Psoas muscle (tissue), 8 donors: ENCODE measurements around the gene KRT14. TPM values are rescaled to one million over a fixed set of nuclear protein-coding genes. Genes with fewer than 3 reads are reported as not detected.

Experiments used
- ATAC-seq, 4 donors: fragments of 200-7000 bp; cut with Tn5 transposase; one replicate each; pipeline ENCODE4 v1.9.1; 2020; ENCODE audit warnings: moderate library complexity in 3 of 4, mild to moderate bottlenecking in 2 of 4
- DNase-seq, 2 donors: peaks; one replicate each; pipeline ENCODE4 v3.0.0-alpha.2; 2020
- H3K27ac ChIP-seq: fragments of 200-600 bp; one replicate; pipeline ENCODE4 v1.8.0; 2022
- H3K27me3 ChIP-seq, 3 donors: fragments of 200-600 bp in 1 of 3; one replicate each; pipeline versions ENCODE4 v1.6.1 to v1.8.0; 2013 to 2022; ENCODE audit warnings: low read length in 2 of 3, mild to moderate bottlenecking in 2 of 3, moderate library complexity in 1 of 3; ENCODE audit not compliant: insufficient read depth in 3 of 3
- H3K36me3 ChIP-seq, 2 donors: fragments of 200-600 bp in 1 of 2; one replicate each; pipeline versions ENCODE4 v1.6.1 to v1.8.0; 2013 to 2022; ENCODE audit warnings: low read depth in 1 of 2, mild to moderate bottlenecking in 1 of 2, moderate library complexity in 1 of 2; ENCODE audit not compliant: insufficient read depth in 1 of 2
- H3K4me1 ChIP-seq: fragments of 200-600 bp; one replicate; pipeline ENCODE4 v1.8.0; 2022
- H3K4me3 ChIP-seq: fragments of 200-600 bp; one replicate; pipeline ENCODE4 v1.8.0; 2022; ENCODE audit warnings: mild to moderate bottlenecking
- H3K9me3 ChIP-seq: fragments of 200-600 bp; one replicate; pipeline ENCODE4 v1.8.0; 2022
- CTCF ChIP-seq: fragments of 200-600 bp; IDR thresholded peaks from one replicate; pipeline ENCODE4 v1.8.0; 2022; ENCODE audit warnings: antibody characterized with exemption
- WGBS, 3 donors: extraction: QIAGEN DNeasy Blood & Tissue Kit; methylation state at CpG; one replicate each; pipeline versions ENCODE4 v1.1.6 to v1.1.7; 2013; 5-methylcytosine and 5-hydroxymethylcytosine counted together
- intact Hi-C, 2 donors: fragments of 100-400 bp; cut with DNase I; formaldehyde crosslinking; loops; one replicate each; pipeline versions ENCODE4 v1.11.0 to v1.14.2; 2022
- polyA plus RNA-seq, 3 donors: library from polyadenylated mRNA; stranded (reverse); fragments of 200-250 nt; gene quantifications; one replicate each; pipeline ENCODE4 v1.2.3, GENCODE V29; 2013
- total RNA-seq, 4 donors: library from RNA; stranded (reverse); fragmentation: NEBNext Ultra II Directional in 2 of 4; extraction: Animal tissue kit (Norgen Biotek cat#: 25700) in 2 of 4; gene quantifications; one replicate each; pipeline versions ENCODE4 v1.2.1 to v1.2.4, GENCODE V29; 2021 to 2023
- donor health status: healthy with polysubstance abuse.
- donor health status: DM: no; HTN: no; CAD: no; lungs with moderate emphysema.
- donor health status: Bipolar disorder and iron deficiency.
- donor health status: healthy.
- donor health status: DM: yes; HTN: yes; CAD: no.
- donor health status: DM: no; HTN: no; CAD: no.
- donor health status: DM: no; HTN: no; CAD: no.
- donor health status: DM: yes; HTN: yes; CAD: no.

The KRT14 gene
- total and polyA plus RNA-seq, 7 donors, result 0.03 to 0.54 (median 0.17) TPM; not detected in 2

GRCh38 chr17:41537990-41538389 lies 48.7 kb downstream of the KRT14 start:
- DNase-seq (no peak), ATAC-seq (no peak)
- TF ChIP-seq CTCF, result no peak
- WGBS, 3 donors, result 83 to 87% (median 84%) methylated on average over 8 to 9 of the region's 9 CpGs
- Histone ChIP-seq H3K36me3 (no peaks in the 10 kb centered on the region), H3K27ac (no peak overlapping the region), H3K4me1 (no peaks in the 10 kb centered on the region), H3K27me3 (peaks cover 0 to 13% (median 3%) of the 10 kb centered on the region in 3 donors), H3K4me3 (no peak overlapping the region), H3K9me3 (no peaks in the 10 kb centered on the region)
- intact Hi-C loops, result no loop called here

- peaks cover 0 to 13% (median 3%) of the 10 kb centered on the region in 3 donors for H3K27me3 ChIP-seq
- intact Hi-C loops, result no loop called here
- TF ChIP-seq CTCF, result no peak
- DNase-seq (no peak), ATAC-seq (no peak)
- no peaks in the 10 kb centered on the region for H3K4me1 ChIP-seq
- no peaks in the 10 kb centered on the region for H3K9me3 ChIP-seq
- no peak overlapping the region for H3K27ac ChIP-seq
- 80 to 82% (median 81%) methylated on average over 7 of the region's 7 CpGs for WGBS, 3 donors
- no peak overlapping the region for H3K4me3 ChIP-seq
- H3K36me3 ChIP-seq, result no peaks in the 10 kb centered on the region
Observed at GRCh38 chr17:41537614-41537954, 49.1 kb downstream of the KRT14 start.

DNA sequence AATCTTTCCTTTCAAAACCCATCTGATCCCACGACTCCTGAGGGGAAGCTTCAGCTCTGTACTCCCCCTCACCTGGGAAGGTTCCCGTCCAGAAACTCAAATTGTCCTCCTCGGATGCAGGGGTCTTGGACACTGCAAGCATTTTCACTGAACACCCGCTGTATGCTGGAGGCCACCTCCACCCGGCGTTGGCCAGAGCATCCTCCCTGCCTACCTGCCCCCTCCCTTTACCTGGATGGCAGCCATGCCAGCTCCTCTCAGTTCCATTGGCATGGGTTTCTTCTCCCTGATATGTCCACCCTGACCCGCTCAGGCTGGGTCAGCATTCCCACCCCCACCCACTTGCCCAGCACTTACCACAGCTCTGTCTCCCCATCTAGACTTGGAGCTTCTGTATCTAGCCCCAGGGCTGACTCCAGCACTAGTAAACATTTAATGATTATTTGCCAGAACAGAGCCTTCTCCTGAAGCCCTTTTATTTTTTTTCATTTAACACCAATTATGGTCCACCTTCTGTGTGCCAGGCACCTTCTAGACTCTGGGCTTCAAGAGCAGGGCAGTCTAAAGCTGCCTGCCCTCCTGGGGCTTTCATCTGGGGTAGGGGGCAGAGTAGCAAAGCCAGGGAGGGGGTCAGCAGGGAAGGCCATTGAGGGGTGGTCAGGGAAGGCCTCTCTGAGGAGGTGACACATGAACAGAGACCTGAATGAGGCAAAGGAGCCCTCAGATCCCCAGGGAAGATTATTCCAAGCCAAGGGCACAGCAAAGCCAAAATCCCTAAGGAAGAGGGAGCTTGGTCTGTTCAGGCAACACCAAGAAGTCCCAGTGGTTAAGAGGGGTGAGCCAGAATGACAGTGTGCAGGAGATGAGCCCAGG lies 49.7 kb downstream of the KRT14 start:
- Histone ChIP-seq H3K4me1 (no peaks in the 10 kb centered on the region), H3K4me3 (no peak overlapping the region), H3K27ac (no peak overlapping the region), H3K27me3 (peaks cover 0 to 13% (median 8%) of the 10 kb centered on the region in 3 donors), H3K36me3 (no peaks in the 10 kb centered on the region), H3K9me3 (no peaks in the 10 kb centered on the region)
- no peak for DNase-seq
- intact Hi-C loops, result no loop called here
- 78 to 85% (median 83%) methylated on average over 7 of the region's 7 CpGs for WGBS, 3 donors
- no peak for TF ChIP-seq CTCF
- no peak for ATAC-seq

GRCh38 chr17:41535764-41536481 lies 50.8 kb downstream of the KRT14 start:
- 47 to 58% (median 52%) methylated on average over 15 of the region's 15 CpGs for WGBS, 3 donors
- intact Hi-C loops, result no loop called here
- Histone ChIP-seq H3K36me3 (no peaks in the 10 kb centered on the region), H3K9me3 (no peaks in the 10 kb centered on the region), H3K27me3 (peaks cover 0 to 16% (median 8%) of the 10 kb centered on the region in 3 donors), H3K4me1 (no peaks in the 10 kb centered on the region), H3K27ac (no peak overlapping the region), H3K4me3 (no peak overlapping the region)
- DNase-seq, result no peak
- no peak for ATAC-seq
- no peak for TF ChIP-seq CTCF
